ENCODE data around the gene SYNPO2. TPM values are rescaled to one million over a fixed set of nuclear protein-coding genes. Genes with fewer than 3 reads are reported as not detected.

Gene SYNPO2
- 20.1 and 22.9 TPM in 2 replicates for total RNA-seq (ENCODE audit: low replicate concordance)
- long read RNA-seq, partial matches to known transcripts = 1 of 12 reads
- long read RNA-seq, other reads (novel, unspliced or antisense) = 11 of 12 reads

GRCh38 chr4:118888666-118889311 is at the start of gene SYNPO2:
SYNPO2 (plus strand) TSS chr4:118888854; CDS start chr4:118889037, 183 bp downstream.
- TF ChIP-seq CTCF (conservative IDR thresholded peaks at IDR 0.05) = no peak
- peaks cover 16% of the 10 kb centered on the region for H3K27me3 Mint-ChIP-seq
- H3K4me3 Mint-ChIP-seq = peak within 1 kb of the TSS; percentile 85
- peak; percentile 80 for DNase-seq (ENCODE audit: extremely low spot score, unreplicated experiment)
- peaks cover 12% of the 10 kb centered on the region for H3K4me1 Mint-ChIP-seq (ENCODE audit: unreplicated experiment)
- H3K9me3 Mint-ChIP-seq = no peaks in the 10 kb centered on the region
- no peaks in the 10 kb centered on the region for H3K36me3 Mint-ChIP-seq
- peak within 1 kb of the TSS; percentile 85 for H3K27ac Mint-ChIP-seq

- H3K27me3 Mint-ChIP-seq = peaks cover 8% of the 10 kb centered on the region
- peaks cover 3% of the 10 kb centered on the region for H3K36me3 Mint-ChIP-seq
- DNase-seq (ENCODE audit: extremely low spot score, unreplicated experiment) = no peak
- no peak for TF ChIP-seq CTCF (conservative IDR thresholded peaks at IDR 0.05)
- H3K4me3 Mint-ChIP-seq = no peak overlapping the region
- H3K4me1 Mint-ChIP-seq (ENCODE audit: unreplicated experiment) = peaks cover 7% of the 10 kb centered on the region
- no peaks in the 10 kb centered on the region for H3K9me3 Mint-ChIP-seq
- no peak overlapping the region for H3K27ac Mint-ChIP-seq
Observed at GRCh38 chr4:118839221-118839927, 49.3 kb upstream of the SYNPO2 start.

- Mint-ChIP-seq H3K4me3 (no peak overlapping the region), H3K9me3 (no peaks in the 10 kb centered on the region), H3K27ac (no peak overlapping the region), H3K36me3 (no peaks in the 10 kb centered on the region), H3K4me1 (ENCODE audit: unreplicated experiment) (no peaks in the 10 kb centered on the region), H3K27me3 (peaks cover 8% of the 10 kb centered on the region)
- DNase-seq (ENCODE audit: extremely low spot score, unreplicated experiment) = no peak
- no peak for TF ChIP-seq CTCF (conservative IDR thresholded peaks at IDR 0.05)
Observed at GRCh38 chr4:118842055-118842454, 46.6 kb upstream of the SYNPO2 start.

GRCh38 chr4:118843237-118843636 is 45.4 kb upstream of the SYNPO2 start:
- no peaks in the 10 kb centered on the region for H3K36me3 Mint-ChIP-seq
- no peak for TF ChIP-seq CTCF (conservative IDR thresholded peaks at IDR 0.05)
- DNase-seq (ENCODE audit: extremely low spot score, unreplicated experiment) = no peak
- H3K27me3 Mint-ChIP-seq = peaks cover 8% of the 10 kb centered on the region
- no peaks in the 10 kb centered on the region for H3K9me3 Mint-ChIP-seq
- H3K4me1 Mint-ChIP-seq (ENCODE audit: unreplicated experiment) = no peaks in the 10 kb centered on the region
- no peak overlapping the region for H3K27ac Mint-ChIP-seq
- no peak overlapping the region for H3K4me3 Mint-ChIP-seq

- Mint-ChIP-seq H3K27ac (no peak overlapping the region), H3K4me3 (no peak overlapping the region), H3K36me3 (no peaks in the 10 kb centered on the region), H3K9me3 (no peaks in the 10 kb centered on the region), H3K4me1 (ENCODE audit: unreplicated experiment) (peaks cover 7% of the 10 kb centered on the region), H3K27me3 (peaks cover 2% of the 10 kb centered on the region)
- DNase-seq (ENCODE audit: extremely low spot score, unreplicated experiment) = no peak
- no peak for TF ChIP-seq CTCF (conservative IDR thresholded peaks at IDR 0.05)
Observed at GRCh38 chr4:118845552-118846050, 43.1 kb upstream of the SYNPO2 start.
